GM18502 (cell line): ENCODE results near the gene ATP5ME.
"Not testable (repeated sequence)": the region's sequence is repeated elsewhere in the genome, so short reads cannot be mapped to it uniquely, and the experiment has no call there.

Experiments used
- ATAC-seq: cut with Tn5 transposase; IDR thresholded peaks from one replicate; pipeline ENCODE4 v1.9.1; 2021; ENCODE audit warnings: mild to moderate bottlenecking; ENCODE audit not compliant: unreplicated experiment, poor library complexity

ATP5ME gene

GRCh38 chr4:657834-658667 is 16.0 kb downstream of the ATP5ME start:
- no peak for ATAC-seq

- ATAC-seq = no peak
These were observed 16.7 kb downstream of the ATP5ME start for GRCh38 chr4:657338-657833.

- no peak for ATAC-seq
These were observed 17.4 kb downstream of the ATP5ME start for GRCh38 chr4:656436-657337.

- no peak for ATAC-seq
These were observed 18.5 kb downstream of the ATP5ME start for GRCh38 chr4:655464-656151.

GRCh38 chr4:654871-655463 is 19.1 kb downstream of the ATP5ME start:
- ATAC-seq = no peak

- no peak for ATAC-seq
These were observed 19.6 kb downstream of the ATP5ME start for GRCh38 chr4:654503-654845.

GRCh38 chr4:653831-654502 is 20.1 kb downstream of the ATP5ME start:
- no peak for ATAC-seq

- no peak for ATAC-seq
These were observed 20.8 kb downstream of the ATP5ME start for GRCh38 chr4:653080-653821.

- ATAC-seq = no peak
These were observed 22.0 kb downstream of the ATP5ME start for GRCh38 chr4:651884-652642.

- no peak for ATAC-seq
These were observed 22.9 kb downstream of the ATP5ME start for GRCh38 chr4:650951-651883.

- ATAC-seq = no peak
These were observed 23.6 kb downstream of the ATP5ME start for GRCh38 chr4:650461-650860.

GRCh38 chr4:649751-650310 is 24.2 kb downstream of the ATP5ME start:
- no peak for ATAC-seq

GRCh38 chr4:649293-649625 is 24.8 kb downstream of the ATP5ME start:
- no peak for ATAC-seq

GRCh38 chr4:648579-649292 is 25.3 kb downstream of the ATP5ME start:
- ATAC-seq = no peak

GRCh38 chr4:647481-647880 is 26.6 kb downstream of the ATP5ME start:
- no peak for ATAC-seq

GRCh38 chr4:646460-646859 is 27.6 kb downstream of the ATP5ME start:
- ATAC-seq = no peak

- ATAC-seq = not testable (repeated sequence)
These were observed 31.7 kb downstream of the ATP5ME start for GRCh38 chr4:642366-642765.
